NCI-H1436 (cell line): ENCODE data around the gene TRAF7.
"Not testable (repeated sequence)": the region's sequence is repeated elsewhere in the genome, so short reads cannot be mapped to it uniquely, and the experiment has no call there.

Experiments used
- DNase-seq: peaks from one replicate; lab custom pipeline; 2025; lab: John Stamatoyannopoulos, UW

TRAF7 gene

DNA sequence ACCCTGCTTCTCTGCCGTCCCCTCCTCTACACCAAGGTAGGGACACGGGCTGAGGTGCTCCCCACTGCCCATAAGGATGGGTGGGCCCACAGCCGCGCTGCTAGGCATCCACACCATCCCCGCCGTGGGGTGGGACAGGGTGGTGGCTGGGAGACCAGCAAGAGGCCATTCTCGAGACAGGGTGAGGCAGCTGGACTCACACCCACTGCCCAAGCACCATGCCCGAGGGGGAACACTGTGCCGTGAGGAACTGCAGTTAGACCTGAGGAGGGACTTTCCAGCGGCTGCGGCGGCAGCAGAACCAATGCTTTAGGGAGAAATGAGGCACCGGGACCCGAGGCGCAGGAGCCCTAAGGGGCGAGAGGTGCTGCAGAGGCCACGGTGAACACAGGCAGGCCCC is 33.2 kb upstream of the TRAF7 start:
- no peak for DNase-seq

DNA sequence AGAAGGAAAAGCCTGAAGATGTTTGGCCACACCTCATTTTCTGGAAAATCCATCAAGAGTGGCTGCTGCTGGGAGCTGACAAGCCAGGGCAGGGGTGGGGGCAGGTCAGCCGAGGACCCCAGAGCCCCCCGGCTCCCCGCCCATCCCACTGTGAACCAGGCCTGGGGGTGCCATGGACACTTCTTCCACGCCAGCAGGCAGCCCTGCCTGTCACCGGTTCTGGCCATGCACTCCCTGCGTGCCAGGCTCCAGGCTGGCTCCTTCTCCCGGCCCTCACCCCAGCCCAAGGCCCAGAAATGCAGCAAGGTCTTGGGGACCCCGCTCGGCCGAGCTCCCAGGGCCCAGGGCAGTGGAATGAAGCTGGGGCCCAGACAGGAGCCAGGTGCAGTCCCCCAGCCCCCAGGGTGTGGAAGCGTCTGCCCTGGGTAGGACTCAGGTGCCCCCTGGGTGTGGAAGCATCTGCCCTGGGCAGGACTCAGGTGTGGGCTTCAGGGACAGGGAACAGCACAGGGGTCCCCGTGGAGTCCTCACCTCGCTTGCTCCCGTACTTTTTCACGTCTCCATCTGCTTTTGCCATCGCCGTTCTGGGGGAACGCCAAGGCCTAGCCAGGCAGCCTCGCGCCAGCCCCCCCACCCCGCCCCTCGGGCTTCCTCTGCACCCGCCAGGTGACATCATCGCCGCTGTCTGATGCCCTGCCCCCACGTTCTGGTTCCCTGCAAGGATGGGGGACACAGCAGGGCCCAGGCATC is 32.5 kb upstream of the TRAF7 start:
- DNase-seq: not testable (repeated sequence)

DNA sequence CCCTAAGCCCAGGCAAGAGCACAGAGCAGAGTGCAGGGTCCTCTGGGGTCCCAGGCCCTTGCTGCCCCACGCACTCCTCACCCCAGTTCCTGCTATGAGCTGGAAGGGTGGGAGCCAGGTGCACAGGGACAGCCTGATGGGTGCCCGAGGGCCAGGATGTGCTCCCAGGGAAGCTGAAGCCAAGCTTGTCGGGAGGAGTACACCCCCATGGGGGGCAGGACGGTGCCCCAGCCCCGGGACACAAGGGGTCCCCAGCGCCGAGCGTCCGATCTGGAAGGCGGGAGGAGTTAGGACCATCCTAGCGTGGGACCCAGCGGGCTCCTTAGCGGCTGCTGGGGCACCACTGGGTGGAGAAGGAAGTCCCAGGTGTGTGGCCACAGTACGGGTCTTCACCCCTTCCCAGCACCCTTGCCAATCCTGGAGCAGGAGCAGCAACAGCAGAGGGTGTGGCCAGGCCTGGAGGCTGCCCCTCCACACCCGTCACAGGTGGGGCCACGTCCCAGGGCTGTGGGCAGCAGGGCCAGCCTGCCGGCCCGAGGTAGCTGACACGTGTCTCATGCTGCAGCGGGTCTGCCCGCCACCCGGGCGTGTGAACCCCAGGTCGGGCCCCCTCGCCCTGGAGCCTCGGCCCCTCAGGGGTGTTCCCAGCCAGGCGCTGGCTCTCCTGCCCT is 31.7 kb upstream of the TRAF7 start:
- DNase-seq: not testable (repeated sequence)

DNA sequence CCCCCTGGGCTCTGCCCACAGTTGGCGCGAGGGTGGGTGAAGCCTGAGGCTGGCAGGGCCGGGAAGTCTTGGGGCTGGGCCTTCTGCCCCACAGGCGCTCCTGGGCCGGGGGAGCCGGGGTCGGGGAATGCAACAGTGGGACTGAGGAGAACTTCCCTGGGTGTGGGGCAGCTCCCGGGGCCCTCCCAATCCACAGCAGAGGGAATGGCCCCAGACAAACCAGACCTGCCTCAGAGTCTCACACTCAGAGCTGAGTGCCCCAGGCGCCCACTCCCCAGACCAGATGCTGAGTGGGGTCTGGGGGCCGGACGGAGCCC is 31.2 kb upstream of the TRAF7 start:
- DNase-seq: not testable (repeated sequence)

DNA sequence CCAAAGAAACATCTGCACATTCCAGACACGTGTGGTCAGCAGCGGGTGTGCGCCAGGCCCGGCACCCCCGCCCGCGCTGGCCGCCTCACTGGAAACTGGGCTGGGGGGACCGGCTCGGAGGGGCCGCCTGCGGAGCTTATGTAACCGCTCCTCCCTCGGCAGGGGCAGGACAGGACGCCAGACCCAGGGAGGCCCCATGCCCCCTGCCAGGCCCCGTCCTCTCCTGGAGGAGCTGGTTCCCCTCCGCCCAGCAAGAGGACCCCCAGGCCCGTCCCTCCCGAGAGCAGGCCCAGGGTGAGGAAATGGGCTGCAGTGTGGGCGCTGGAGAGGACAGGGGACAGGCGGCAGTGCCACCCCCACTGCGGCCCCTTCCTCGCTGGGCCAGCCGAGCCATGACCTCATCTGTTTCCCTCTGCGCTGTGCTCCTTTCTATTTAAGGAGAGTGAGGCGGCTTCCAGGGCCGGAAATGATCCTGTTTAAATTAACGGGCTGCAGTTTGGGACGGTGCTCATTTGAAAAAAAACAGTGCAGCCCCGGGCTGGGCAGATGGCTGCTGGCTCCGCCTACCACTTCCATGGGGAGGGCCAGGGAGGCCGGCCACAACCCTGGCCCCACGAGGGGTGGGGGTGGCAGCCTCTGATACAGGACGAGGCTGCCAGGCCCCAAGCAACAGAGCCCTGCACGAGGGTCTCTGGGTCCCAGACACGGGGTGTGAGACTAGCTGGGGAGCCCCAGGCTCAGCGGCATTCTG is 30.7 kb upstream of the TRAF7 start:
- DNase-seq: not testable (repeated sequence)

DNA sequence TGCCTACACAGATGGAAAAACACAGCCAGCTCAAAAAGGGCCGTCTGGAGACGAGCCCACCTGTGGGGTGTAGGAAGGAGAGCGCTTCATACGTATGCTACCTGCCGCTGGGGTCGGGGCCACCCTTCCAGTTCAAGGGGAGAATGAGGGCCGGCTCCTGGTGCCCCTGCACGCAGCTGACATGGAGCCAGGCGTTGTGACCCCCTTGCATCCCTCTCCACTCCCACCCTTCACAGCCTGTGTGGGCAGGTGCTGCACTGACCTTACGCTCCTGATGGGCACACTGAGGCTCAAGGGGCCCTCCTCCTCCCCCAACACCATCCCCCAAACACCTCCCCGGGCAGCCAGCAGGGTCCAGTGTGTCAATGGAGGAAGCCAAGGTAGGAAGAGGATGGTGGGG is 30.0 kb upstream of the TRAF7 start:
- DNase-seq: not testable (repeated sequence)

DNA sequence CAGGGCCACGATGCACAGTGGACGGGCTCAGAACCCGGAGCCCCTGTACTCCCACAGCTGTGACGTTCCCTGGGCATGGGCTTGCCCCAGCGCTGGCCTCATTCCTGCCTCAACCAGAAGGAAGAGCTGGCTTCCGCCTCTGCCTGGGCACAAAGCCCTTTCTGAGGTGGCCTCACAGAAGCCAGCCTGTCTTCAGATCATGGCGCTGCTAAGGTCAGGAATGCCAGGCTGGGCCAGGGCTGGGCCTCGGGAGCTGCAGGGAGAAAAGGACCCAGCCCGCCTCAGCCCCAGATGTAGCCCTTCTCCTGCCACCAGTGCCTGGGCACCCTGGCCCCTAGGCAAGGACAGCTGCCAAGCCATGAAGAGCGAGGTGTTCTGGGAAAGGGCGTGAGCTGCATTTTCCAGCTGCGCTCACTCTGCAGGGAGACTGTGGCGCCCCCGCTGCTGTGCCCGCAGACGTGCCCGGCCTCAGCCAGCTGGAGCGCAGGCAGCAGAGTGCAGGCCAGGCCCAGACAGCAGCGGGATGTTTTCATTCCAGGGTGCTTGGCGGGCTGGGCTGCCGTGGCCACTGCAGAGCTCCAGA is 29.3 kb upstream of the TRAF7 start:
- DNase-seq: not testable (repeated sequence)

DNA sequence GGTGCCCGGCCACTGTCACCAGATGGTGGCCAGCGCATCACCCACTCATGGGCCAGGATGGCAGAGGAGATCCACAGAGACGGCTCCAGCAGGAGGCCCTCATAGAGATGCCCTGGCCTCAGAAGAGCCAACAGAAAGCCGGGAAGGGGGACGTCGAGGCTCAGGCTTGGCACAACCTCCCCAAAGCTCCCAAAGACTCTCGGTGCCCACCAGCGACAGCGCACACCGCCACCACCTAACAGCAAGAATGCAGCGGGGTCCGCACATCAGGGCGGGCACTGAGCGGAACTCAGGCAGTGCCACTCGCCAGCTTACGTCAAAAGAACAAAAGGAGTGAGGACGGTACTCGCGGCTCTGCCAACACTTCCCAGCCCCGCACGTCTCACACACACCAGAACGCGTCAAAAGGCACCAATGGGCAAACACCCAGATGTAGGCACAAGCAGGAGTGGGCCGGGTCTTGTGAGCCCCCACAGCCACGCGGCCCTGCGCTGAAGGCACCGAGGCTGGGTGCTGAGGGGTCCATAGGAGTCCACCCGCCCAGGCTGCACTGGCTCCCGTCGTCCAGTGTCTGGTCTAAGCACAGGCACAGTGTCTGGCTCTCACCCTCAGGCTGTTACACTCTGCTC is 28.5 kb upstream of the TRAF7 start:
- not testable (repeated sequence) for DNase-seq

DNA sequence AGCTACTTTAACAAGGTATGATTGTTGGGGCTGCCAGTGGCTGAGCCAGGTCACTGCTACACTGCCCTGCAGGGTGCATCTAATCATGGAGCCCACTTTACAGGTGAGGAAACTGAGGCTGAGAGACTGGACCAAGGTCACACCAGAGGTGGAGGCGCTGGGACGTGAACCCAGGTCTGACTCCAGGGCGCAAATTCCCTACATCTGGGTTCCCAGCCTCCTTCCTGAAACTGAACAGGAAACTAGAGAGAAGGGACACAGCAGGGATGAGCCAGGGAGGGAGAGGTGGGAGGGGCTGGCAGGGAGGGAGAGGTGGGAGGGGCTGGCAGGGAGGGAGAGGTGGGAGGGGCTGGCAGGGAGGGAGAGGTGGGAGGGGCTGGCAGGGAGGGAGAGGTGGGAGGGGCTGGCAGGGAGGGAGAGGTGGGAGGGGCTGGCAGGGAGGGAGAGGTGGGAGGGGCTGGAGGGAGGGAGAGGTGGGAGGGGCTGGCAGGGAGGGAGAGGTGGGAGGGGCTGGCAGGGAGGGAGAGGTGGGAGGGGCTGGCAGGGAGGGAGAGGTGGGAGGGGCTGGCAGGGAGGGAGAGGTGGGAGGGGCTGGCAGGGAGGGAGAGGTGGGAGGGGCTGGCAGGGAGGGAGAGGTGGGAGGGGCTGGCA is 27.8 kb upstream of the TRAF7 start:
- DNase-seq: not testable (repeated sequence)

DNA sequence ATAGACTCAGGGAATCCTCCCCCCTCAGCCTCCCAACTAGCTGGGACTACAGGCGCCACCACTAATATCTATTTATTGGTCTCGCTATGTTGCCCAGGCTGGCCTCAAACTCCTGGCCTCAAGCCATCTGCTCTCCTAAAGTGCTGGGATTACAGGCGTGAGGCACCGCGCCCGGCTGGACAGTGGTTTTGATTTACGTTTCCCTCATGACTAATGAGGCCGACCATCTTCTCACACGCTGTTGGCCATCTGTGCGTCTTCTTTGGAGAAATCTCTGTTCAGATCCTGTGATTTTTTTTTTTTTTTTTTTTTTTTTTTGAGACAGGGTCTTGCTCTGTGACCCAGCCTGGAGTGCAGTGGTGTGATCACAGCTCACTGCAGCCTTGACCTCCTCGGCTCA is 26.3 kb upstream of the TRAF7 start:
- not testable (repeated sequence) for DNase-seq

DNA sequence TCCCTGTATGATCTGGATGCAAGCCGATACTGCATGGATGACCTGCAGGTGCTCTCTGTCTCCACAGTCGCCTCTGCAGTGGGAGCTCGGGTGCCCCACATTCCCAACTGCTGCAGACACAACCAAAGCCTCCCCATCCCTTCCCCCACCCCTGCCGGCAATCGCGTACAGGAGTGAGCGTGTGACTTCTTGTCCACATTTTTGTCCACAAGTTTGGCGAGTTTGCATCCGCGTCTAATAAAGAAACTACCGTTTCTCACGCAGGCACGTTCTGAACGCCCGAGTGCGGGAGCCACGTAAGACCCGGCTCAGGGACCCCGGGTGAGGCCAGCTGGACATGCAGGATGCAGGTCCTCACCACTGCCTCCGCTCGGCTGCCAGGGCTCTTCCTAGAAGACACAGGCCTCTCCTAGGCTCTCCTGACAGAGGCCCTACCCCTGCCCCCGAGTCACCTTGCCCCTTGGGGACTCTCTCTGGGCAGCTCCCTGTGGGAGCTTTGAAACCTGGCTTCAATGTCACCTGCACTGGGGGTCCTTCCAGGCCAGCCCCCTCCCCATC is 25.6 kb upstream of the TRAF7 start:
- not testable (repeated sequence) for DNase-seq

DNA sequence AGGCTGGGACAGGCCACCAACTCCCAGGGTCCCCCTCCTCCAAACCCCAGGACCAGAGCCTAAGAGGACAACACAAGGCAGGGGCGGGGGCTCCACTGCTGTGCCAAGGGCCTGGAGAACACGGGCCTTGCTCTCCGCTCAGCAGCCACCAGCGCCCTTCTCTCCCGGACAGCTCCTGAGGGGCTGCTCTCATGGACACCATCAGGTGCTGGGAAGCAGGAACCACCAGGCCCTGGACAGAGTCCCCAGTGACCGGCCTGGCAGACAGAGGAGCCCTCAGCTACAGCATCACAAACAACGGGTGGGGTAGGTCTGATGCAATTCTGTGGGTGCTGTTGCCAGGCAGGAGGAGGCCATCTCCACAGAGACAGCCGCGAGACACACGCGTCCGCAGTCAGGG is 21.8 kb upstream of the TRAF7 start:
- not testable (repeated sequence) for DNase-seq

DNA sequence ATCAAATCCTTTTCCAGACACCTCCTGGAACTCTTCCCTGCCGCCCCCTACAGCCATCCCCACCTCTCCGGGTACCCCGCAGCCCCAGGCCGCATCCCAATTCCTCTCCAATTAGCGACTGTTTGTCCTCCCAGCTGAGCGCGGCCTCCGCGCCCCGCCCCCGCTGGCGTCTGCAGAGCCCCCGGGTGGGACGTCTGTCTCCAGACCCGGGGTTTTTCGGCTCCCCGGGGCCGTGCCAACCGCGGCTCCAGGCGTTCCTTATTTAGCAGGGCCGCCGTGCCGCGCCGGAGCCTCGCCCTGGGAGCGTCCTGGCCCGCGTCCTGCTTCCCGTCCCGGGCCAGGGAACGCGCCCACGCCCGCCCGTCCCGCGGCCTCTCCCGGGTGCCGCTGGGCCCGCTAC is 20.5 kb upstream of the TRAF7 start:
- not testable (repeated sequence) for DNase-seq

DNA sequence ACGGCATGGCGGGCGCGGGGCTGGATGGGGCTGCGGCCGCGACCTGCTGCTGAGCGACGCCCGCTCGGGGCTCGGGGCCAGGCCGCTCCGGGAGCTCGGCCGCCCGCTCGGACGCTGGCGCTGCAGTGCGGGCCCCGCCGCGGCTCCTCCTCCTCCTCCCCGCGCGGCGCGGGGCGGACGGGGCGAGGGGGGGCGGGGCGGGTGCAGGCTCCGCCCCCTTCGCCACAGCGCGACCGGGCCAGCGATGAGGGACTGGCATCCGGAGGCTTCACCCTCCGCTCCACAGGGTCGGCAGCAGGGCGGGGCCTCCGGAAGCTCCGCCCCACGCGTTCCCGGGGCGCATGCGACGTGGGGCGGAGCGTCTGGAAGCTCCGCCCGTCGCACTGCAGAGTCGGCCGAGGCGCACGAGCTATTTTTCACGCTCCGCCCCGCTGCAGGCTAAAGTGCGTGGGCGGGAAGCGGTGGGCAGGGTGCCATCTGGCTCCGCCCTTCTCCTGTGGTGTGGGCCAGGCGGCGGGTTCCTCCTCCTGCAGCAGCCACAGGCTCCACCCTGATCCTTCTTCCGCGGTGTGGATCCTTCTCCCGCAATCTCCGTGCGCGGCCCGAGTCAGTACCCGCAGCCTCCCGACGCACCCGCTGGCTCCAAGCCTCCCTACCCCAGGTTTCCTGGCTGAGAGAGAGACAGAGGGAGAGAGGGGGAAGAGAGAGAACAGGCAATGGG is 19.7 kb upstream of the TRAF7 start, which contains the start of gene PKD1:
PKD1 (minus strand) TSS at position 129 of the 721 bp plus-strand sequence. CDS start 209 bp downstream, outside the sequence.
- DNase-seq: peak; percentile 88

DNA sequence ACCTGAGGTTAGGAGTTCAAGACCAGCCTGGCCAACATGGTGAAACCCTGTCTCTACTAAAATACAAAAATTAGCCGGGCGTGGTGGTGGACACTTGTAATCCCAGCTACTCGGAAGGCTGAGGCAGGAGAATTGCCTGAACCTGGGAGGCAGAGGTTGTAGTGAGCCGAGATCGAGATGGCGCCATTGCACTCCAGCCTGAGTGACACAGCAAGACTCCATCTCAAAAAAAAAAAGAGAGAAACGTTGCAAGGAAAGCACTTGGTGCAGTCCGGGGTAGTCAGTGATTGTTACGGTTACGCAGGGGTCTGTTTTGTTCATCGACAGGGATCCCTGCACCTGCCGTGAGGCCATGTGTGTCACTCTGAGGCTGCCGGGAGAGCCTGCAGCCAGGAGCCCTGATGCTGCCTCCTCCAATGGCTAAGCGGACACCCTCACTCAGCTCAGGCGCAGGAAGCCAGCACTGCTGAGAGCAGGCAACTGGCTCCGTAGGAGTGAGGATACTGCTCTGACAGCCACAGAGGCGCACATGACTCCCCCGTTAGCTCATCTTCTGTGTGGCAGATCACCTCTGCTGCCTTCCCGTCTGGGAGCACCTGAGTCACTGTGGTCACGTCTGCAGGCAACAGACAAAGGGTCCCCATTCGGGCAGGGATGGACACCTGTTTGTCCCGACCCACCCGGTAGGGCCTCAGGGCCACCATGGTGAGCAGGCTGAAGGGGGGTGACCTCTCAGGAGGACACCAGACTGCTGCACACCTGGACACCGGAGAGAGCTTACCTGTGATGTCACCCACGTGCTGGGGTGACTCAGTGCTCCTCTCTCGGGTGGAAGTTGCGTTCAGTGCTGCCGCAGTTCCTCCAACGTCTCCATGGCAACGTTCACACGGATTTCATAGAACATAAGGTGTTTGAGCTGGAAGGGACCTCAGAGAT is 12.4 kb upstream of the TRAF7 start:
- DNase-seq: no peak

DNA sequence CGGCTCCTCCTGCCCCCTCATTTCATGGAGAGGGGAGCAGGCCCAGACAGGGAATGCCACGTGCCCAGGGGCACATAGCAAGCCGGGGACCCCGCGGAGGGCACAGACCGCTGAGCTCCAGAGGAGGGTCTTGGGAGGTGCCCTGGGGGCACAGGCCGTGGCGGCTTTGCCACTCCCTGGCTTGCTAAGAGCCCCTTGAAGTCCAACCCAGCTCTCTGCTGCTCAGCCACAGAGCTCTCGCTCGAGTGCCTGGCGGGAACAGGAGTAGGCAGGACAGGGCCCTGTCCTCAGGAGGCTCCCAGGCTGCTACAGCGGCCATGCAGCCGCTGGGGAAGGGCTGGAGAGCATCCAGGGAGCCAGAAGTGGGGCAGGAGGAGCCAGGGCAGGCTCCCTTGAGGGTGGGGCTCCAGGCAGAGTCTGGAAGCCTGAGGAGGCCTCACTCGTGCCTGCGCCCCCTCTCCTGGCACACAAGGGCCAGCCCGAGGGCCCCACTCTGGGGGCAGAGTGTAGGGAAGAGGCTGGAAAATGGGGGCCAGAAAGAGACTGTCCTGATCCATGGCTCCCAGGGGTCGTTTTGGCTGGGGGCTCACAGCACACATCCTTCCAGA is 11.6 kb upstream of the TRAF7 start:
- DNase-seq: no peak

DNA sequence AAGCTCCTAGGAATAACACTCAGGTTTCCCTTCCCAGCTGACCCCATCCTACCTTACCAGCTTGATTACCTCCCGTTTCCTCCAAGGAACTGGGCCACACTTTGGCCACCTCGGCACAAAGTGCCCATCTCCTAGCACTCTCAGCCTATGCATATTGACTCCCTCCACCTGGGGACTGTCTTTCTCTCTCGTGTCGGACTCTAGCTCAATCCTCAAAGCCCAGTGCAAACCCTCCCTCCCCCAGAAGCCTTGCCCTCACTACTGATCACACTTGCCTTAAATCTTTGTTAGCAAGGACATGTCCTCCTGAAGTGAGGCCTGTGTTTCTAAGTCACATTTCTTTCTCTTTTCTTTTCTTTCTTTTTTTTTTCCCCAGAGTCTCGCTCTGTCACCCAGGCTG is 9.7 kb upstream of the TRAF7 start:
- no peak for DNase-seq

DNA sequence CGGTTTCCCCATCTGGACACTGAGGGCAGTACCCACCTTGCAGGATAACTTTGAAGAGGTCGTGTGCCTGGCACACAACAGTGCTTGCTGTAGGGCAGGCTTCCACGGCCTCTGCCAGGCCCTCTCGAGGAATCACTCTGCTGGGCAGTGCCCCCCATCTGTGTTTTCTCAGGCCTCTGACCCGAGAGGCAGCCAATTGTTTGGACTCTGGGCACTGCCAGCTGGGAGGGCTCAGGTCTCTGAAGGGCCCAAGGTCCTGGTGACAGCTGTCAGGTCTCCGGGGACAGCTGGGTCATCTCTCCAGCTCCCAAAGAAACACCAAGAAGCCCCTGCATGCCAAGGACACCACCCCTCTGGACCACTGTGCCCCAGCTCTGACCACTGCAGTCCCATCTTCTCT is 8.2 kb upstream of the TRAF7 start:
- DNase-seq: no peak
